ENCODE results near the gene IL19.

Gene IL19, protein sequence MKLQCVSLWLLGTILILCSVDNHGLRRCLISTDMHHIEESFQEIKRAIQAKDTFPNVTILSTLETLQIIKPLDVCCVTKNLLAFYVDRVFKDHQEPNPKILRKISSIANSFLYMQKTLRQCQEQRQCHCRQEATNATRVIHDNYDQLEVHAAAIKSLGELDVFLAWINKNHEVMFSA

DNA sequence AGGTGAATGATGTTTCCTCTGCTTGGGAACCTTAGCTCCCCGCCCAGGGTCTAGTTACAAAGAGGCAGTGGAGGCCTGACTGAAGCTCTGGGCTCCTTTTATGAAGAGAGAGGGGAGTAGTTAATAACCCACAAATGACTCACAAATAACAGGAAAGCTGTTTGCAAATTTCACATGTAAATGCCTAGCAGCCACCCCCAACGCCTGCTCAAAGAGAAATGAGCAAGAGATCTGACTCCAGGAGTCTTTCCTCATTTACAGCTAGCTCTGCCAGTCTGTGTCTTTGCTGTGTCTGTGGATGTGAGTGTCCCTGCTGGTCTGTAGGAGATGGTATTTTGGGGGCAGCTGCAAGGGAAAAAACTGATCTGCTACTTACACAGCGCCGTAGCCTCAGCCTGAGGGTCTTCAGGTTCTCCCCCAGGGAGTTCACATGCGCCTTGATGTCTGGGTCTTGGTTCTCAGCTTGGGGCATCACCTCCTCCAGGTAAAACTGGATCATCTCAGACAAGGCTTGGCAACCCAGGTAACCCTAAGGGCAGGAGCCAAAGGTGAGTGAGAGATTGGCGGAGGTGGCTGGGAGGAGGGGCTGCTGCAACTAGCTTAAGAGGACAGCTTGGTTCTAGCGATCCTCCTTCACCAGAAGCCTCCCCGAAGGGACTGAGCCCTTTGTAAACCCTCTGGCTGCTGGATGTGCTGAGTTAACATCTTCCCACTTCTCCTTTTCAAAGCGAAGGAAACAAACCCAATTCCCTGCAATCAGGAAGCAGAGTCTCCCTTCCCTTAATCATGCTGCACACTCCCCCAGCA lies at the start of gene IL19:
TSS of gene IL19 (plus strand) at position 243 of the 807 bp plus-strand sequence. CDS start 65,890 bp downstream, outside the sequence.
- peak; percentile 24 for DNase-seq (ENCODE audit: low spot score)

- no peak for DNase-seq (ENCODE audit: low spot score)
These were observed 49.1 kb upstream of the IL19 start for GRCh38 chr1:206721454-206721853.

DNA sequence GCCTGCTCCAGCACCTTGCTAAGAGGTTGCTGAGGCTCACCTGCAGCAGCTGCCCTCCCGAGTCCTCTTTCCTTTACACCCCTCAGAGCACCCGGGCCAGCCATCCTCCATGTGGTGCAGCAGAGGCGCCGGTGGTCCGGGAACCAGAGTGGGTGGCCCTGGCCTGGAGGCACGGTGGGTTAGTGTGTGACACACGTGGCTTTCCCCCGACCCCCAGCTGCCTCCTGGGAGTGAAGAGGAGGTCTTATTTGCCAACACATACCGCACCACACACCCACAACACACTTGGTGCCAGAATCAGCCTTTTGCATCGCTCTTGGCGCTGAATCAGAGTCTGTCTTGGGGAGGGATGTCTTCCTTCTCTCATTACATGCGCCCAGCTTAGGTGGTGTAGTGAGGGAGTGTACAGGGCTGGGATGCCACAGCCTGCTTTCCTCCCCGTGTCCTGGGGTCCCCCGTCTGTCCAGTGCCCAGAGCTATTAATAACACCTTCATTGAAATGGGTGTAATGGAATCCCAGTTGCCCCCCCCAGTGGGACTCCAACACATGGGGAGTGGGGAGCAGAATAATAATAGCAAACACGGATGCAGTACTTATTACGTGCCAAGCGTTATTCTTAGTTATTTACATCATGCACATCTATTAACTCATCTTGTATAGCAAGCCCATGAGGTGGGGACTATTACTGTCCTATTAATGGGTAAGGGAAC lies 47.7 kb upstream of the IL19 start:
- DNase-seq (ENCODE audit: low spot score): no peak

- no peak for DNase-seq (ENCODE audit: low spot score)
These were observed 47.1 kb upstream of the IL19 start for GRCh38 chr1:206723462-206723804.

GRCh38 chr1:206723805-206724472 lies 46.6 kb upstream of the IL19 start:
- DNase-seq (ENCODE audit: low spot score): peak; percentile 81

DNA sequence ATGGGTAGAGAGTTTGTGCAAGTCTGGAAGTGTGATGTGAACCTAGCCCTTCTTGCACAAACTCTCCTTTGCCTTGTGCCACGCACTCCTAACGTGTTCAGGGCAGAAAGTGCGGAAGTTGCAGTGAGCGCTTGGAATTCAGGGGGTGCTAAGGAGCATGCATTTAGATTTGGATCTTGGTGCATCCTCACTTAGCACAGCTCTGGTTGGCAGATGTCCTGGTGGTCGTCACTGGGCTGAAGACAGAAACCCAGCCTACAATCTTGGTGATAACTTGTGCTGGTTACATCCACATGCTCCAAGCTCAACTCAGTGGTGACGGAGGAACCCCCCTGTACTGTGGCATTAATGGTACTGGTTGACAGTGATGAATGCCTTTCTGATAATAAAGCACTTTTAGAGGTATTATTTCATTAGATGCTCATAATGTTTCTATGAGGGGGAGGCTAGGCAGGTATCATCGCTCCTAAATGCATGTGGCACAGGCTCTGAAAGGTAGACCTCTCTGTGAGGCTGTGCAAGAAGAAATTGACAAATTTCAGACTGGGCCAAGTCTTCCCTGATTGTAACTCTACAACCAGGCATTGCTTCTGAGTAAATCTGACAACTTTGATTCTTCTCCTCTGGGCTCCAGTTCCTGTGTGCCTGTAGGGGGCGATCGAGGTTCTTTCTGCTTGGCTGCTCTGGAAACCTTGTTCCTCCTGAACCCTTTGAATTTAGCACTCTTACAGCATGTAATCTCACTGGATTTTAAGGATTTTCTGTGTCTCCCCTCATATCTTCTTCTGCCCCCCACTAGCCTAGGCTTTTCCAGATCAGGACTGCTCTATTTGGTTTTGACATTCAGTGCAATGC lies 45.2 kb upstream of the IL19 start:
- peak; percentile 67 for DNase-seq (ENCODE audit: low spot score)

DNA sequence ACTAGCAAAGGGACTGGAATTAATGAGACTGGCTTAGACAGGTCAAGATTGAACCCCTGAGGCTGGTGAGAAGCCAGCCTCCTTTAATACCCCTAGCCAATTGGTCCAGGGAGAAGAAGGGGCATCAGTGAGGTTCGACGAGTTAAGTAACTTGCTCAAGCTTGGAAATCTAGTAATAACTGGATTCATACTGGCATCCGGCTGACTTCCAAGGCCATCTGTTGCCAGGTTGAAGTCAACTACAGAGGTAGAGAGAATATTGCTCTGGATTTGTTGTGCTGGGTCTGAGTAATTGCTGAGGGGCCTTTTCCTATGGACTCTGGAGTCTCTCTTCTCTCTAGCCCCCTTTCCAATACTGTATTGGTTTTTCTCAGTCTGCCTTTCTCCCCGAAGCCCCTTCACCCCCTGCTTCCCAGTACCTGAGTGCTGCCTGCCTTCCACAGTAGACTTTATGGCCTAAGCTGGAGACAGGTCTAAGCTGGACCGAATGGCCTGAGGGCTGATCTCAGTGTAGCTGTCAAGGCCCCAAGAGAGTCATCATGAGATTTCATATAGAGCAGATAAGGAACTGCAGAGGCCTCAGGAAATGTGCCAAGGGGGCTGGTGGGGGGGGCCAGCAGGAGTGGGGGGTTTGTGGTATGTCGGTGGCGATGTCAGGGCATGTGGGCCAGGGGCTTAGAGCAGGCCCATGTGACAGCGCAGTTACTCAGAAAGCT lies 42.4 kb upstream of the IL19 start:
- DNase-seq (ENCODE audit: low spot score): no peak

DNA sequence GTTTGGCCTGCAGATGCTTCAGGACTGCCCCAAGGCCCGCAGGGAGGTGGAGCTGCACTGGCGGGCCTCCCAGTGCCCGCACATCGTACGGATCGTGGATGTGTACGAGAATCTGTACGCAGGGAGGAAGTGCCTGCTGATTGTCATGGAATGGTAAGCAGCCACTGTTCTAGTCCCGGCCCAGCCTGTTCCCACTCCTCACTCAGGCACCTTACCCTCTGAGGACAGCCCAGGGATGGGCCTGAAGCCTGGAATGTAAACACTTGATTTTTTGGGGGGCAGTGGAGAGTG lies 41.9 kb upstream of the IL19 start:
- DNase-seq (ENCODE audit: low spot score): no peak

- DNase-seq (ENCODE audit: low spot score): no peak
These were observed 41.5 kb upstream of the IL19 start for GRCh38 chr1:206729050-206729449.

- no peak for DNase-seq (ENCODE audit: low spot score)
These were observed 41.1 kb upstream of the IL19 start for GRCh38 chr1:206729507-206729906.

DNA sequence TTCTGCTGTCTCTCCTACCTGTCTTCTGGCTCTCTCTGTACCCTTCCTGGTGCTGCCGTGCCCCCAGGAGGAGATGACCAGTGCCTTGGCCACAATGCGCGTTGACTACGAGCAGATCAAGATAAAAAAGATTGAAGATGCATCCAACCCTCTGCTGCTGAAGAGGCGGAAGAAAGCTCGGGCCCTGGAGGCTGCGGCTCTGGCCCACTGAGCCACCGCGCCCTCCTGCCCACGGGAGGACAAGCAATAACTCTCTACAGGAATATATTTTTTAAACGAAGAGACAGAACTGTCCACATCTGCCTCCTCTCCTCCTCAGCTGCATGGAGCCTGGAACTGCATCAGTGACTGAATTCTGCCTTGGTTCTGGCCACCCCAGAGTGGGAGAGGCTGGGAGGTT lies 38.1 kb upstream of the IL19 start:
- no peak for DNase-seq (ENCODE audit: low spot score)

GRCh38 chr1:206732992-206733391 lies 37.6 kb upstream of the IL19 start:
- no peak for DNase-seq (ENCODE audit: low spot score)

DNA sequence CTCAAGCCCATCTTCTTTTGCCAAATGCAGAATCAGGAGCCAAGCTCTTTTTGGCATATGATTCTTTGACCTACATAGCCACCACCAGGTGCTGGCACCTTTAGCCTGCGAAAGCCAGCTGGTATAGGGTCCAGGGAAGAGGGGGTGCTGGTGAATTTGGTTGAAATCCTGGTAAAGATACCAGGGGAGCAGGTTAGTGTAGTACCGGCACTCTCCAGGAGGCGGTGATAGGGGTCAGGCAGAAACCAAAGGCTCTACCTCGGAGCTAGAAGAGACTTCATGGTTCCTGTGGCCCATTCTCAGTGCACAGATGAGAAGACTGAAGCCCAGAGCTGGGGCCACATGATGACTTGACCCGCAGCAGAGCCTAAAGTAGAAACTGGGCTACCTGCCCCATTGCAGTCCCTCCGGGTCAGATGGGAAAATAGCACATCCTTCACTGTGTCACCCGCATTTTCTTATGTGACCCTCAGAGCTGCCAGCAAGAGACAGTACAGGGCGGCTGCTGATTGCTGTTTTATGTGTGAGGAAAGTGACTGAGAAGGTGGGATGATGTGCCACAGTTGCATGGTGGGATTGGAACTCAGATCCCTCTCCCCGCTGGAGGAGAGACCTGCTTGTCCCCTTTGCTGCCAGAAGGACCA lies 36.0 kb upstream of the IL19 start:
- DNase-seq (ENCODE audit: low spot score): peak; percentile 74

DNA sequence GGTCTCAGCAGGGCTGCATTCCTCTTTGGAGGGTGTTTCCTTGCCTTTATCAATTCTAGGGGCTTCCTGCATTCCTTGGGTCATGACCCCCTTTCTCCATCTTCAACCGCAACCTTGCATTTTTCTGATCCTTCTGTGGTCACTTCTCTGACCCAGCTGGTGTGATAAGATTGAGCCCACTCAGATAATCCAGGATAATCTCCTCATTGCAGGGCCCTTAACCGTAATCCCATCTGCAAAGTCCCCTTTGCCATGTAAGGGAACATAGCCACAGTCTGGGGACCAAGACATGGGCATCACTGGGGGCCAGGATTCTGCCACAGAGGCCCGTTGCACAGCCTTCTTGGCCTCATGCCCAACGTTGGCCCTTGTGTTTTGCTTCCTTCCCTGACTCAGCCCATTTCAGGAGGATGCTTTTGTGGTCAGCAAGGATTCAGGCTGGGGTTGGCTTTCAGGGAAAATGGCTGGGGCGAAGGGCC lies 35.0 kb upstream of the IL19 start:
- no peak for DNase-seq (ENCODE audit: low spot score)

DNA sequence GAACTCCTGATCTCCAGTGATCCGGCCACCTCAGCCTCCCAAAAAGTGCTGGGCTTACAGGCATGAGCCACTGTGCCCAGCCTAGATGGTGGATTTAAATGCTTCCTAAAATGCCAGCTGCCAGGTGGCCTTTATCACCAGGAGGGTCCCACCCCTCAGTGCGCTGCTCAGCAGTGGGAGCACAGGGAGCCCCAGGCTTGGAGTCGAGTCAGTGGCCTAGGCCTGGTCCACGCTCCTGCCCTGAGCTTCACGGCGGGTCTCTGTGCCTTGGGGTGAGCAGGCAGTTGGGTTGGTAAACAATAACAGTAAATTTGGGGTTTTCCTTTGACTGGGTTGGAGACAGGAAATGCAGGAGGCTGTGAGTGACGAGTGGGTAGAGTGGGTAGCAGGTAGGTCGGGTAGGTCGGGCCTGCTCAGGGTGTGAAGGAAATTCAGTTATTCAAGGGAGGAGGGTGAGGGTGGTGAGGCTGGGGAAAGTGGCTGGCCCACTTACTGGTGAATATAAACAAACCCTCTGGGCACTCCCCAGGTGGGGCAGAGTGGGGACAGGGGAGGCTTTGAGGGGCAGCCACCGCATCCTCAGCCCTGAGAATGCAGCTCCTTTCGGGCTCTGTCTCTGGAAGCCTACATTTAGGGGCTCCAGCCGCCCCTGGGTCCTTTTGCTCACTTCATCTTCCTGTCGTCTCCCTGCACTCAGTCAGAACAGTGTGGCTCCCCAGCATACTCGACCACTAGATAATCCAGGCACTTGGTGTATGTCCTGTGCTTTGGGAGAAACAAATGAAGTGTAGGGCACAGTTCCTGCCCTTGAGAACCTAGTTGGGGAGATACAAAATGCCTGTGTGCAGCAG lies 33.5 kb upstream of the IL19 start:
- DNase-seq (ENCODE audit: low spot score): no peak

- DNase-seq (ENCODE audit: low spot score): no peak
These were observed 32.8 kb upstream of the IL19 start for GRCh38 chr1:206737729-206738201.

- DNase-seq (ENCODE audit: low spot score): peak; percentile 39
These were observed 31.9 kb upstream of the IL19 start for GRCh38 chr1:206738370-206739366.

- DNase-seq (ENCODE audit: low spot score): no peak
These were observed 31.0 kb upstream of the IL19 start for GRCh38 chr1:206739411-206740076.
